Breast epithelium (tissue), 3 donors: ENCODE results near the gene WSCD1.

Experiments used
- CTCF ChIP-seq, 3 donors: fragments of 450-650 bp; IDR thresholded peaks; one replicate each; pipeline ENCODE4 v1.5.1; 2016 to 2017; ENCODE audit warnings: antibody characterized with exemption in 3 of 3, mild to moderate bottlenecking in 3 of 3, moderate library complexity in 3 of 3
- POLR2A ChIP-seq: fragments of 450-650 bp; IDR thresholded peaks from one replicate; pipeline ENCODE4 v1.6.1; 2016; ENCODE audit warnings: antibody characterized with exemption, mild to moderate bottlenecking, moderate library complexity
- POLR2AphosphoS5 ChIP-seq, 3 donors: sonication (generic); formaldehyde crosslinking; IDR thresholded peaks; one replicate each; pipeline ENCODE4 v1.6.1; 2017; ENCODE audit warnings: antibody characterized with exemption in 3 of 3

- TF ChIP-seq CTCF (IDR thresholded peaks at IDR 0.05) (no peak), POLR2A (no peak), POLR2AphosphoS5 (IDR thresholded peaks at IDR 0.05) (no peak)
These were observed 2.4 kb downstream of the WSCD1 start for GRCh38 chr17:6072611-6073010.
